Liver (tissue), 9 donors: ENCODE measurements around the gene ATP5IF1. TPM values are rescaled to one million over a fixed set of nuclear protein-coding genes. Genes with fewer than 3 reads are reported as not detected.

ENCODE experiments used
- DNase-seq: peaks from one replicate; pipeline ENCODE4 v3.0.0-alpha.2; 2017; ENCODE audit warnings: low spot score
- H3K27ac ChIP-seq, 2 donors: one replicate each; pipeline ENCODE4 v1.7.0; 2013; ENCODE audit warnings: inconsistent platforms in 2 of 2, low read length in 2 of 2, control low read depth in 1 of 2, low read depth in 1 of 2, mild to moderate bottlenecking in 1 of 2
- H3K27me3 ChIP-seq, 4 donors: one replicate each; pipeline versions ENCODE4 v1.6.1 to v1.7.0; 2013; ENCODE audit warnings: low read length in 3 of 4, inconsistent platforms in 1 of 4, mild to moderate bottlenecking in 1 of 4, moderate library complexity in 1 of 4; ENCODE audit not compliant: control insufficient read depth in 4 of 4, insufficient read depth in 4 of 4
- H3K36me3 ChIP-seq, 4 donors: one replicate each; pipeline versions ENCODE4 v1.6.1 to v1.7.0; 2013; ENCODE audit warnings: low read length in 3 of 4, mild to moderate bottlenecking in 3 of 4, low read depth in 1 of 4, moderate library complexity in 1 of 4; ENCODE audit not compliant: control insufficient read depth in 4 of 4, insufficient read depth in 3 of 4
- H3K4me1 ChIP-seq, 4 donors: one replicate each; pipeline versions ENCODE4 v1.6.1 to v1.7.0; 2013; ENCODE audit warnings: low read length in 3 of 4, mild to moderate bottlenecking in 3 of 4, moderate library complexity in 1 of 4; ENCODE audit not compliant: control insufficient read depth in 4 of 4, insufficient read depth in 4 of 4
- H3K4me3 ChIP-seq, 3 donors: one replicate each; pipeline versions ENCODE4 v1.6.1 to v1.7.0; 2013; ENCODE audit warnings: low read length in 3 of 3, control low read depth in 1 of 3, low read depth in 1 of 3, mild to moderate bottlenecking in 1 of 3
- H3K9ac ChIP-seq, 2 donors: one replicate each; pipeline ENCODE4 v1.7.0; 2013; ENCODE audit warnings: low read length in 2 of 2, mild to moderate bottlenecking in 2 of 2, moderate library complexity in 2 of 2, control low read depth in 1 of 2, low read depth in 1 of 2
- H3K9me3 ChIP-seq, 4 donors: one replicate each; pipeline versions ENCODE4 v1.6.1 to v1.7.0; 2013; ENCODE audit warnings: low read length in 3 of 4; ENCODE audit not compliant: control insufficient read depth in 4 of 4
- EGR1 ChIP-seq, 2 donors: IDR thresholded peaks; 2 replicates each; pipeline ENCODE4 v1.6.1; 2016 to 2018; ENCODE audit warnings: antibody characterized with exemption in 2 of 2, low read depth in 2 of 2
- FOXA1 ChIP-seq: IDR thresholded peaks from 2 replicates; pipeline ENCODE4 v1.6.1; 2016; ENCODE audit warnings: antibody characterized with exemption
- FOXA2 ChIP-seq: IDR thresholded peaks from 2 replicates; pipeline ENCODE4 v1.6.1; 2016; ENCODE audit warnings: antibody characterized with exemption
- GABPA ChIP-seq, 2 donors: IDR thresholded peaks in 1 of 2; conservative IDR thresholded peaks in 1 of 2; 2 replicates each; pipeline ENCODE4 v1.6.1; 2016; ENCODE audit warnings: antibody characterized with exemption in 2 of 2, mild to moderate bottlenecking in 1 of 2, moderate library complexity in 1 of 2
- HNF4A ChIP-seq, 2 donors: conservative IDR thresholded peaks; 2 replicates each; pipeline ENCODE4 v1.6.1; 2016; ENCODE audit warnings: antibody characterized with exemption in 2 of 2, mild to moderate bottlenecking in 2 of 2
- HNF4G ChIP-seq: IDR thresholded peaks from 2 replicates; pipeline ENCODE4 v1.6.1; 2016; ENCODE audit warnings: antibody characterized with exemption
- JUND ChIP-seq, 2 donors: IDR thresholded peaks; 2 replicates each; pipeline ENCODE4 v1.6.1; 2016; ENCODE audit warnings: antibody characterized with exemption in 2 of 2
- NR2F2 ChIP-seq: IDR thresholded peaks from 2 replicates; pipeline ENCODE4 v1.6.1; 2016; ENCODE audit warnings: antibody characterized with exemption
- RAD21 ChIP-seq, 2 donors: IDR thresholded peaks; 2 replicates each; pipeline ENCODE4 v1.6.1; 2016; ENCODE audit warnings: antibody characterized with exemption in 2 of 2, mild to moderate bottlenecking in 2 of 2
- RXRA ChIP-seq, 2 donors: IDR thresholded peaks; 2 replicates each; pipeline ENCODE4 v1.6.1; 2017 to 2018; ENCODE audit warnings: antibody characterized with exemption in 2 of 2, mild to moderate bottlenecking in 1 of 2
- TAF1 ChIP-seq: conservative IDR thresholded peaks from 2 replicates; pipeline ENCODE4 v1.6.1; 2016; ENCODE audit warnings: antibody characterized with exemption, mild to moderate bottlenecking
- YY1 ChIP-seq: IDR thresholded peaks from 2 replicates; pipeline ENCODE4 v1.6.1; 2016; ENCODE audit warnings: antibody characterized with exemption, mild to moderate bottlenecking
- WGBS: extraction: QIAGEN DNeasy Blood & Tissue Kit; methylation state at CpG from one replicate; pipeline ENCODE4 v1.1.7; 2013; 5-methylcytosine and 5-hydroxymethylcytosine counted together
- polyA plus RNA-seq, 2 donors: library from polyadenylated mRNA; stranded (reverse) in 1 of 2; unstranded in 1 of 2; fragments of 200-250 nt in 1 of 2; fragments of >200 nt in 1 of 2; fragmentation: Nextera tagmentation in 1 of 2; extraction: Ambion mirVana in 1 of 2; gene quantifications; one replicate each; pipeline versions ENCODE4 v1.2.1 to v1.2.3, GENCODE V29; 2013 to 2015
- total RNA-seq, 2 donors: library from RNA; depleted of rRNA; stranded (reverse); fragments of >200 nt; gene quantifications; one replicate each; pipeline ENCODE4 v1.2.3, GENCODE V29; 2014
- TF ChIP-seq, protein P1 (sequence below): IDR thresholded peaks from 2 replicates; pipeline ENCODE4 v1.6.1; 2016; ENCODE audit warnings: antibody characterized with exemption
- TF ChIP-seq, protein P2 (sequence below): fragments of 150-350 bp; IDR thresholded peaks from 2 replicates; pipeline ENCODE4 v1.5.1; 2017; ENCODE audit warnings: improper control_type of control experiment, low read depth, low read length; ENCODE audit not compliant: missing input control
- TF ChIP-seq, protein P3 (sequence below): IDR thresholded peaks from 2 replicates; pipeline ENCODE4 v1.6.1; 2016; ENCODE audit warnings: antibody characterized with exemption, mild to moderate bottlenecking
- TF ChIP-seq, protein P4 (sequence below): IDR thresholded peaks from 2 replicates; pipeline ENCODE4 v1.6.1; 2016; ENCODE audit warnings: antibody characterized with exemption
- TF ChIP-seq, protein P5 (sequence below): IDR thresholded peaks from 2 replicates; pipeline ENCODE4 v1.6.1; 2016; ENCODE audit warnings: antibody characterized with exemption
- donor health status: healthy.
- donor health status: healthy.
- donor health status: healthy.
- donor health status: healthy.
- donor health status: healthy.

Gene ATP5IF1
- total and polyA plus RNA-seq, 4 donors = 136 to 456 (median 168) TPM

DNA sequence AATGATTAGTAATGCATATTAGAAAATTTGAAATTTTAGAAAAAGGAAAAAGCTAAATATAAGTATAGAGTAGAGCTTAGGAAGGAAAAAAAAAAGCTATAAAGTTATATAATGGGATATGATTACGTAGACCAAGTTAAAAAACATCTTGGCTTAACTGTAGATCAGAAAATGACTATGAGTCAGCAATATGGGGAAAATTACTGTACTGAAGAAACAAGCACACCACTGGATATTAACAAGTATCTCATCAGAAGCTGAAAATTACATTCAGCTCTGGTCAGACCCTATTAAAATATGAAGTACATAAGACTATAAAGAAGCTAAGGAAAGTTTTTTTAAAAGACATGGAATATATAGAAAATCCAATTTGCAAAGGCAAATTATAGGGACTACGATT lies 22.6 kb upstream of the ATP5IF1 start:
- H3K9me3 ChIP-seq = no peaks in the 10 kb centered on the region
- 64% methylated on average over 2 of the region's 2 CpGs for WGBS
- DNase-seq = no peak
- no peaks in the 10 kb centered on the region for H3K4me1 ChIP-seq
- no peaks in the 10 kb centered on the region for H3K27me3 ChIP-seq
- H3K4me3 ChIP-seq = no peak overlapping the region
- no peak overlapping the region for H3K27ac ChIP-seq
- H3K9ac ChIP-seq = no peak overlapping the region
- peaks cover 7 to 29% (median 16%) of the 10 kb centered on the region in 4 donors for H3K36me3 ChIP-seq
- TF ChIP-seq, protein P1, sequence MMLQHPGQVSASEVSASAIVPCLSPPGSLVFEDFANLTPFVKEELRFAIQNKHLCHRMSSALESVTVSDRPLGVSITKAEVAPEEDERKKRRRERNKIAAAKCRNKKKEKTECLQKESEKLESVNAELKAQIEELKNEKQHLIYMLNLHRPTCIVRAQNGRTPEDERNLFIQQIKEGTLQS = no peak
- TF ChIP-seq EGR1 (IDR thresholded peaks at IDR 0.05; ENCODE audit: low read depth in 2 of 2) (no peak), JUND (IDR thresholded peaks at IDR 0.05) (no peak), GABPA (IDR thresholded peaks at IDR 0.05 in 1 of 2, conservative IDR thresholded peaks at IDR 0.05 in 1 of 2) (no peak), FOXA1 (no peak), RXRA (IDR thresholded peaks at IDR 0.05) (no peak), FOXA2 (no peak), NR2F2 (no peak), RAD21 (IDR thresholded peaks at IDR 0.05) (no peak), HNF4G (no peak), TAF1 (no peak), HNF4A (conservative IDR thresholded peaks at IDR 0.05) (no peak), YY1 (no peak)
- TF ChIP-seq, protein P2, sequence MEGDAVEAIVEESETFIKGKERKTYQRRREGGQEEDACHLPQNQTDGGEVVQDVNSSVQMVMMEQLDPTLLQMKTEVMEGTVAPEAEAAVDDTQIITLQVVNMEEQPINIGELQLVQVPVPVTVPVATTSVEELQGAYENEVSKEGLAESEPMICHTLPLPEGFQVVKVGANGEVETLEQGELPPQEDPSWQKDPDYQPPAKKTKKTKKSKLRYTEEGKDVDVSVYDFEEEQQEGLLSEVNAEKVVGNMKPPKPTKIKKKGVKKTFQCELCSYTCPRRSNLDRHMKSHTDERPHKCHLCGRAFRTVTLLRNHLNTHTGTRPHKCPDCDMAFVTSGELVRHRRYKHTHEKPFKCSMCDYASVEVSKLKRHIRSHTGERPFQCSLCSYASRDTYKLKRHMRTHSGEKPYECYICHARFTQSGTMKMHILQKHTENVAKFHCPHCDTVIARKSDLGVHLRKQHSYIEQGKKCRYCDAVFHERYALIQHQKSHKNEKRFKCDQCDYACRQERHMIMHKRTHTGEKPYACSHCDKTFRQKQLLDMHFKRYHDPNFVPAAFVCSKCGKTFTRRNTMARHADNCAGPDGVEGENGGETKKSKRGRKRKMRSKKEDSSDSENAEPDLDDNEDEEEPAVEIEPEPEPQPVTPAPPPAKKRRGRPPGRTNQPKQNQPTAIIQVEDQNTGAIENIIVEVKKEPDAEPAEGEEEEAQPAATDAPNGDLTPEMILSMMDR = no peak
- TF ChIP-seq, protein P3, sequence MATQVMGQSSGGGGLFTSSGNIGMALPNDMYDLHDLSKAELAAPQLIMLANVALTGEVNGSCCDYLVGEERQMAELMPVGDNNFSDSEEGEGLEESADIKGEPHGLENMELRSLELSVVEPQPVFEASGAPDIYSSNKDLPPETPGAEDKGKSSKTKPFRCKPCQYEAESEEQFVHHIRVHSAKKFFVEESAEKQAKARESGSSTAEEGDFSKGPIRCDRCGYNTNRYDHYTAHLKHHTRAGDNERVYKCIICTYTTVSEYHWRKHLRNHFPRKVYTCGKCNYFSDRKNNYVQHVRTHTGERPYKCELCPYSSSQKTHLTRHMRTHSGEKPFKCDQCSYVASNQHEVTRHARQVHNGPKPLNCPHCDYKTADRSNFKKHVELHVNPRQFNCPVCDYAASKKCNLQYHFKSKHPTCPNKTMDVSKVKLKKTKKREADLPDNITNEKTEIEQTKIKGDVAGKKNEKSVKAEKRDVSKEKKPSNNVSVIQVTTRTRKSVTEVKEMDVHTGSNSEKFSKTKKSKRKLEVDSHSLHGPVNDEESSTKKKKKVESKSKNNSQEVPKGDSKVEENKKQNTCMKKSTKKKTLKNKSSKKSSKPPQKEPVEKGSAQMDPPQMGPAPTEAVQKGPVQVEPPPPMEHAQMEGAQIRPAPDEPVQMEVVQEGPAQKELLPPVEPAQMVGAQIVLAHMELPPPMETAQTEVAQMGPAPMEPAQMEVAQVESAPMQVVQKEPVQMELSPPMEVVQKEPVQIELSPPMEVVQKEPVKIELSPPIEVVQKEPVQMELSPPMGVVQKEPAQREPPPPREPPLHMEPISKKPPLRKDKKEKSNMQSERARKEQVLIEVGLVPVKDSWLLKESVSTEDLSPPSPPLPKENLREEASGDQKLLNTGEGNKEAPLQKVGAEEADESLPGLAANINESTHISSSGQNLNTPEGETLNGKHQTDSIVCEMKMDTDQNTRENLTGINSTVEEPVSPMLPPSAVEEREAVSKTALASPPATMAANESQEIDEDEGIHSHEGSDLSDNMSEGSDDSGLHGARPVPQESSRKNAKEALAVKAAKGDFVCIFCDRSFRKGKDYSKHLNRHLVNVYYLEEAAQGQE = no peak
- TF ChIP-seq, protein P4, sequence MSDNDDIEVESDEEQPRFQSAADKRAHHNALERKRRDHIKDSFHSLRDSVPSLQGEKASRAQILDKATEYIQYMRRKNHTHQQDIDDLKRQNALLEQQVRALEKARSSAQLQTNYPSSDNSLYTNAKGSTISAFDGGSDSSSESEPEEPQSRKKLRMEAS = no peak
- TF ChIP-seq, protein P5, sequence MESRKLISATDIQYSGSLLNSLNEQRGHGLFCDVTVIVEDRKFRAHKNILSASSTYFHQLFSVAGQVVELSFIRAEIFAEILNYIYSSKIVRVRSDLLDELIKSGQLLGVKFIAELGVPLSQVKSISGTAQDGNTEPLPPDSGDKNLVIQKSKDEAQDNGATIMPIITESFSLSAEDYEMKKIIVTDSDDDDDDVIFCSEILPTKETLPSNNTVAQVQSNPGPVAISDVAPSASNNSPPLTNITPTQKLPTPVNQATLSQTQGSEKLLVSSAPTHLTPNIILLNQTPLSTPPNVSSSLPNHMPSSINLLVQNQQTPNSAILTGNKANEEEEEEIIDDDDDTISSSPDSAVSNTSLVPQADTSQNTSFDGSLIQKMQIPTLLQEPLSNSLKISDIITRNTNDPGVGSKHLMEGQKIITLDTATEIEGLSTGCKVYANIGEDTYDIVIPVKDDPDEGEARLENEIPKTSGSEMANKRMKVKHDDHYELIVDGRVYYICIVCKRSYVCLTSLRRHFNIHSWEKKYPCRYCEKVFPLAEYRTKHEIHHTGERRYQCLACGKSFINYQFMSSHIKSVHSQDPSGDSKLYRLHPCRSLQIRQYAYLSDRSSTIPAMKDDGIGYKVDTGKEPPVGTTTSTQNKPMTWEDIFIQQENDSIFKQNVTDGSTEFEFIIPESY = no peak

DNA sequence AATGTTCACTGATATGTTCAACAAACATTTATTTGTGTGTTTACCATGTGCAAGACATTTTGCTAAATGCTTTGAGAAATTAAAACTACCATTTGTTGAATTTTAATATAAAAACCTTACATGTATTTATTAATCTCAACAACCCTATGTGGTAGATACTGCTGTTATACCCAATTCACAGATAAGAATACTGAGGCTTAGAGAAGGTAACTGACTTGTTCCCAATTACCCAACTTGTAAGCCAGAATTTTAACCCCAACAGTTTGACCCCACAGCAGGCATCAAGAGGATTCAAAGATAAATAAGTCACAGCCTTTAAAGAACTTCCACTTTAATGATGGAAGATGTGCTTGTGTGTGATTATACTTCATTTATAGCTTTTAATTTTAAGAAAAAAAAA lies 6.8 kb upstream of the ATP5IF1 start:
- peaks cover 0 to 30% (median 20%) of the 10 kb centered on the region in 4 donors for H3K36me3 ChIP-seq
- H3K9me3 ChIP-seq = no peaks in the 10 kb centered on the region
- no peak overlapping the region for H3K9ac ChIP-seq
- no peak for DNase-seq
- no peaks in the 10 kb centered on the region for H3K27me3 ChIP-seq
- H3K4me1 ChIP-seq = peaks cover 3 to 9% (median 6%) of the 10 kb centered on the region in 4 donors
- no peak overlapping the region for H3K4me3 ChIP-seq
- H3K27ac ChIP-seq = no peak overlapping the region
- TF ChIP-seq, protein P2 = no peak
- TF ChIP-seq TAF1 = no peak
- no peak for TF ChIP-seq EGR1 (IDR thresholded peaks at IDR 0.05; ENCODE audit: low read depth in 2 of 2)
- TF ChIP-seq, protein P3 = no peak
- TF ChIP-seq, protein P4 = no peak
- TF ChIP-seq FOXA1 = no peak
- TF ChIP-seq HNF4G = no peak
